Activated naive CD8-positive, alpha-beta T cell treated with anti-CD3 and anti-CD28 coated beads, Interleukin-2, amount 10 ng/mL, durations not matched to agents 7 days and 5 days (primary cell): Measurements from ENCODE around the gene CAMK2D. TPM values are rescaled to one million over a fixed set of nuclear protein-coding genes. Genes with fewer than 3 reads are reported as not detected.

Experiments
- ATAC-seq: fragments of 150-1000 bp; cut with Tn5 transposase; one replicate; pipeline ENCODE4 v1.10.0; 2021; ENCODE audit warnings: low read depth, moderate library complexity
- POLR2A ChIA-PET: fragments of 350-600 bp; sonication (Branson Sonifier 250); formaldehyde crosslinking; loops from one replicate; lab custom pipeline; 2021; ENCODE audit warnings: antibody characterized with exemption; lab: Charles Lee
- DNase-seq: peaks from one replicate; pipeline ENCODE4 v3.0.0; 2021
- H3K27ac Mint-ChIP-seq: one replicate; pipeline ENCODE4 v1.8.0; 2022; ENCODE audit warnings: mild to moderate bottlenecking, mixed read lengths
- H3K27me3 Mint-ChIP-seq: one replicate; pipeline ENCODE4 v1.8.0; 2022; ENCODE audit warnings: mild to moderate bottlenecking, moderate library complexity, mixed read lengths
- H3K36me3 Mint-ChIP-seq: one replicate; pipeline ENCODE4 v1.8.0; 2021; ENCODE audit warnings: mild to moderate bottlenecking, mixed read lengths
- H3K4me1 Mint-ChIP-seq: one replicate; pipeline ENCODE4 v1.8.0; 2021; ENCODE audit warnings: mixed read lengths
- H3K4me3 Mint-ChIP-seq: one replicate; pipeline ENCODE4 v1.8.0; 2022; ENCODE audit warnings: mild to moderate bottlenecking, moderate library complexity, mixed read lengths
- H3K9me3 Mint-ChIP-seq: one replicate; pipeline ENCODE4 v1.8.0; 2021; ENCODE audit warnings: mixed read lengths
- total RNA-seq, 2 experiments: library from RNA; stranded (reverse); gene quantifications; one replicate each; pipeline ENCODE4 v1.2.3, GENCODE V29; 2021

CAMK2D gene
- total RNA-seq, 2 experiments from 2014 or later: 34.8 to 35.5 TPM

GRCh38 chr4:113682730-113683537, 78.6 kb downstream of the CAMK2D start:
- peak overlapping the region; percentile 76 for H3K4me3 Mint-ChIP-seq
- H3K9me3 Mint-ChIP-seq: peaks cover 9% of the 10 kb centered on the region
- peaks cover 37% of the 10 kb centered on the region for H3K4me1 Mint-ChIP-seq
- H3K27ac Mint-ChIP-seq: peak overlapping the region; percentile 90
- POLR2A ChIA-PET: no interaction called here
- ATAC-seq: peak; percentile 98
- no peaks in the 10 kb centered on the region for H3K27me3 Mint-ChIP-seq
- H3K36me3 Mint-ChIP-seq: peaks cover 40% of the 10 kb centered on the region
- DNase-seq: peak; percentile 58

- Mint-ChIP-seq H3K27ac (no peak overlapping the region), H3K36me3 (peaks cover 45% of the 10 kb centered on the region), H3K4me1 (peaks cover 21% of the 10 kb centered on the region), H3K9me3 (peaks cover 9% of the 10 kb centered on the region), H3K4me3 (no peak overlapping the region), H3K27me3 (no peaks in the 10 kb centered on the region)
- ATAC-seq: no peak
- POLR2A ChIA-PET: interaction anchor here (1.4 kb wide), 1 partner anchor 42 kb away, joined by 3 read pairs; no protein-coding TSS in a partner anchor
- DNase-seq: no peak
Observed at GRCh38 chr4:113678641-113679040, 82.9 kb downstream of the CAMK2D start.

GRCh38 chr4:113677325-113677724, 84.2 kb downstream of the CAMK2D start:
- Mint-ChIP-seq H3K4me3 (peak overlapping the region; percentile 46), H3K27ac (peak overlapping the region; percentile 68), H3K36me3 (peaks cover 47% of the 10 kb centered on the region), H3K27me3 (no peaks in the 10 kb centered on the region), H3K9me3 (peaks cover 9% of the 10 kb centered on the region), H3K4me1 (peaks cover 20% of the 10 kb centered on the region)
- no peak for DNase-seq
- peak; percentile 25 for ATAC-seq
- POLR2A ChIA-PET: interaction anchor here (1.4 kb wide), 1 partner anchor 41 kb away, joined by 3 read pairs; no protein-coding TSS in a partner anchor

- ATAC-seq (no peak), DNase-seq (no peak)
- H3K4me1 Mint-ChIP-seq: peaks cover 20% of the 10 kb centered on the region
- no peak overlapping the region for H3K27ac Mint-ChIP-seq
- H3K9me3 Mint-ChIP-seq: peaks cover 5% of the 10 kb centered on the region
- peaks cover 41% of the 10 kb centered on the region for H3K36me3 Mint-ChIP-seq
- no peaks in the 10 kb centered on the region for H3K27me3 Mint-ChIP-seq
- POLR2A ChIA-PET: no interaction called here
- H3K4me3 Mint-ChIP-seq: no peak overlapping the region
Observed at GRCh38 chr4:113675731-113676697, 85.5 kb downstream of the CAMK2D start.

- no peak for DNase-seq
- ATAC-seq: no peak
- Mint-ChIP-seq H3K4me3 (no peak overlapping the region), H3K27me3 (no peaks in the 10 kb centered on the region), H3K9me3 (peaks cover 1% of the 10 kb centered on the region), H3K4me1 (peaks cover 20% of the 10 kb centered on the region), H3K36me3 (peaks cover 31% of the 10 kb centered on the region), H3K27ac (no peak overlapping the region)
- POLR2A ChIA-PET: no interaction called here
Observed at GRCh38 chr4:113674733-113675132, 86.8 kb downstream of the CAMK2D start.

GRCh38 chr4:113674251-113674650, 87.3 kb downstream of the CAMK2D start:
- H3K27ac Mint-ChIP-seq: no peak overlapping the region
- no peaks in the 10 kb centered on the region for H3K27me3 Mint-ChIP-seq
- H3K4me1 Mint-ChIP-seq: peaks cover 20% of the 10 kb centered on the region
- no peak overlapping the region for H3K4me3 Mint-ChIP-seq
- H3K36me3 Mint-ChIP-seq: peaks cover 31% of the 10 kb centered on the region
- DNase-seq (no peak), ATAC-seq (no peak)
- H3K9me3 Mint-ChIP-seq: peaks cover 1% of the 10 kb centered on the region
- POLR2A ChIA-PET: no interaction called here

- Mint-ChIP-seq H3K4me3 (no peak overlapping the region), H3K36me3 (peaks cover 31% of the 10 kb centered on the region), H3K27me3 (no peaks in the 10 kb centered on the region), H3K4me1 (peaks cover 20% of the 10 kb centered on the region), H3K27ac (peak overlapping the region; percentile 32), H3K9me3 (peaks cover 1% of the 10 kb centered on the region)
- POLR2A ChIA-PET: no interaction called here
- DNase-seq (no peak), ATAC-seq (peak; percentile 97)
Observed at GRCh38 chr4:113673450-113673849, 88.1 kb downstream of the CAMK2D start.

- DNase-seq (no peak), ATAC-seq (no peak)
- POLR2A ChIA-PET: no interaction called here
- Mint-ChIP-seq H3K9me3 (no peaks in the 10 kb centered on the region), H3K4me1 (peaks cover 4% of the 10 kb centered on the region), H3K27me3 (no peaks in the 10 kb centered on the region), H3K27ac (no peak overlapping the region), H3K4me3 (no peak overlapping the region), H3K36me3 (peaks cover 13% of the 10 kb centered on the region)
Observed at GRCh38 chr4:113666386-113667114, 95.0 kb downstream of the CAMK2D start.

- no peaks in the 10 kb centered on the region for H3K27me3 Mint-ChIP-seq
- POLR2A ChIA-PET: no interaction called here
Observed at GRCh38 chr4:113665036-113665435, 96.5 kb downstream of the CAMK2D start.

GRCh38 chr4:113662581-113662980, 99.0 kb downstream of the CAMK2D start:
- ATAC-seq: no peak
- Mint-ChIP-seq H3K27me3 (no peaks in the 10 kb centered on the region), H3K4me1 (peaks cover 13% of the 10 kb centered on the region), H3K4me3 (no peak overlapping the region), H3K27ac (no peak overlapping the region), H3K36me3 (peaks cover 26% of the 10 kb centered on the region), H3K9me3 (no peaks in the 10 kb centered on the region)
- POLR2A ChIA-PET: no interaction called here
- DNase-seq: no peak

More at GRCh38 chr4:113665036-113665435, 96.5 kb downstream of the CAMK2D start:
- H3K36me3 Mint-ChIP-seq: peaks cover 10% of the 10 kb centered on the region
- ATAC-seq: no peak
- H3K27ac Mint-ChIP-seq: no peak overlapping the region
- H3K4me3 Mint-ChIP-seq: no peak overlapping the region
- no peaks in the 10 kb centered on the region for H3K9me3 Mint-ChIP-seq
- peaks cover 4% of the 10 kb centered on the region for H3K4me1 Mint-ChIP-seq
- no peak for DNase-seq

GRCh38 chr4:113659127-113659526, 102.4 kb downstream of the CAMK2D start:
- POLR2A ChIA-PET: no interaction called here
- DNase-seq (no peak), ATAC-seq (no peak)
- Mint-ChIP-seq H3K27me3 (no peaks in the 10 kb centered on the region), H3K9me3 (no peaks in the 10 kb centered on the region), H3K4me3 (no peak overlapping the region), H3K4me1 (peaks cover 8% of the 10 kb centered on the region), H3K27ac (no peak overlapping the region), H3K36me3 (peaks cover 34% of the 10 kb centered on the region)

GRCh38 chr4:113657586-113658233, 103.8 kb downstream of the CAMK2D start:
- POLR2A ChIA-PET: no interaction called here
- Mint-ChIP-seq H3K27me3 (no peaks in the 10 kb centered on the region), H3K9me3 (no peaks in the 10 kb centered on the region), H3K36me3 (peaks cover 34% of the 10 kb centered on the region), H3K4me1 (peaks cover 8% of the 10 kb centered on the region), H3K4me3 (no peak overlapping the region), H3K27ac (no peak overlapping the region)
- DNase-seq (no peak), ATAC-seq (no peak)
